Keratinocyte (primary cell): ENCODE data around the gene FREM1. TPM values are rescaled to one million over a fixed set of nuclear protein-coding genes. Genes with fewer than 3 reads are reported as not detected.

Experiments used
- DNase-seq: peaks from one replicate; pipeline ENCODE4 v3.0.0-alpha.2; 2011; ENCODE audit warnings: low read depth, missing footprints, low spot score
- FAIRE-seq: peaks from 2 replicates; lab custom pipeline; 2011; peaks lifted over from hg19 to GRCh38; lab: Jason Lieb, UNC
- H2AFZ ChIP-seq: 2 replicates; pipeline ENCODE4 v1.6.0; 2012; ENCODE audit warnings: low read length, control low read depth, inconsistent platforms; ENCODE audit not compliant: control insufficient read depth
- H3K27ac ChIP-seq: 2 replicates; pipeline ENCODE4 v1.5.1; 2011; ENCODE audit warnings: low read length; ENCODE audit not compliant: control insufficient read depth, insufficient read depth
- H3K27me3 ChIP-seq: 3 replicates; pipeline ENCODE4 v1.6.0; 2011; ENCODE audit warnings: low read length; ENCODE audit not compliant: control insufficient read depth, insufficient read depth; ENCODE audit errors: extremely low read depth
- H3K36me3 ChIP-seq, 2 experiments: 2 replicates in 1 of 2; 3 replicates in 1 of 2; pipeline ENCODE4 v1.5.1; 2011; ENCODE audit warnings: low read length in 2 of 2, mild to moderate bottlenecking in 1 of 2; ENCODE audit not compliant: control insufficient read depth in 2 of 2, insufficient read depth in 2 of 2; ENCODE audit errors: extremely low read depth in 1 of 2
- H3K4me1 ChIP-seq: 3 replicates; pipeline ENCODE4 v1.5.1; 2011; ENCODE audit warnings: low read length; ENCODE audit not compliant: control insufficient read depth, insufficient read depth; ENCODE audit errors: extremely low read depth
- H3K4me2 ChIP-seq: 3 replicates; pipeline ENCODE4 v1.6.0; 2011; ENCODE audit warnings: low read depth, low read length; ENCODE audit not compliant: control insufficient read depth, insufficient read depth; ENCODE audit errors: extremely low read depth
- H3K4me3 ChIP-seq, 3 experiments: fragments of 200-600 bp in 1 of 3; sonication (generic) in 1 of 3; 2 replicates in 2 of 3; 3 replicates in 1 of 3; pipeline ENCODE4 v1.5.1; 2011 to 2016; ENCODE audit warnings: low read length in 3 of 3, mild to moderate bottlenecking in 3 of 3, control low read depth in 2 of 3, inconsistent platforms in 1 of 3, low read depth in 1 of 3, mixed read lengths in 1 of 3, mixed run types in 1 of 3, moderate library complexity in 1 of 3; ENCODE audit not compliant: control insufficient read depth in 2 of 3, insufficient read depth in 2 of 3; ENCODE audit errors: extremely low read depth in 1 of 3
- H3K79me2 ChIP-seq: 2 replicates; pipeline ENCODE4 v1.6.0; 2012; ENCODE audit warnings: low read length; ENCODE audit not compliant: control insufficient read depth, insufficient read depth
- H3K9ac ChIP-seq: 3 replicates; pipeline ENCODE4 v1.6.0; 2011; ENCODE audit warnings: low read length; ENCODE audit not compliant: control insufficient read depth, insufficient read depth; ENCODE audit errors: extremely low read depth
- H3K9me1 ChIP-seq: 3 replicates; pipeline ENCODE4 v1.6.0; 2011; ENCODE audit warnings: low read length; ENCODE audit not compliant: control insufficient read depth, insufficient read depth; ENCODE audit errors: extremely low read depth
- H3K9me3 ChIP-seq: 2 replicates; pipeline ENCODE4 v1.5.1; 2012; ENCODE audit warnings: low read depth, low read length; ENCODE audit not compliant: control insufficient read depth
- H4K20me1 ChIP-seq: 3 replicates; pipeline ENCODE4 v1.6.0; 2011; ENCODE audit warnings: low read length; ENCODE audit not compliant: control insufficient read depth, insufficient read depth; ENCODE audit errors: extremely low read depth
- EZH2 ChIP-seq: IDR thresholded peaks from one replicate; pipeline ENCODE4 v1.6.1; 2012; ENCODE audit warnings: inconsistent platforms, mild to moderate bottlenecking, low read length, moderate library complexity
- dilution Hi-C: fragments of 300-500 bp; cut with MboI; formaldehyde crosslinking; loops from one replicate; pipeline ENCODE4 v1.7.0; 2020; ENCODE audit warnings: low sequenced_read_pairs; ENCODE audit not compliant: extremely low pct_ligation_motif_present
- polyA plus RNA-seq, 5 experiments: library from polyadenylated mRNA; depleted of rRNA in 3 of 5; stranded (reverse) in 3 of 5; stranded (forward) in 1 of 5; unstranded in 1 of 5; fragments of >200 nt; gene quantifications; 1 replicate in 1 of 5; 2 replicates in 3 of 5; 3 replicates in 1 of 5; pipeline versions ENCODE4 v1.2.1 to v1.2.3, GENCODE V29; 2011 to 2012; ENCODE audit warnings: missing spikeins in 2 of 5, low read depth in 1 of 5, low replicate concordance in 1 of 5
- TF ChIP-seq, protein P1 (sequence below), 3 experiments: IDR thresholded peaks in 1 of 3; conservative IDR thresholded peaks in 1 of 3; optimal IDR thresholded peaks in 1 of 3; 2 replicates in 2 of 3; 3 replicates in 1 of 3; pipeline versions ENCODE3 to v1.5.1; 2011; ENCODE audit warnings: low read length in 3 of 3, mild to moderate bottlenecking in 3 of 3, moderate library complexity in 2 of 3, control low read depth in 1 of 3, inconsistent platforms in 1 of 3; ENCODE audit not compliant: insufficient read depth in 2 of 3; ENCODE audit errors: extremely low read depth in 1 of 3

Gene FREM1
- polyA plus RNA-seq, 1 donor (not counting 4 experiments of a cell fraction or from before 2014, with no cell fraction given), result under 0.01 TPM

- Histone ChIP-seq H3K4me2 (no peak overlapping the region), H3K9me3 (no peaks in the 10 kb centered on the region), H3K4me1 (no peaks in the 10 kb centered on the region), H3K36me3 (no peaks in the 10 kb centered on the region), H3K9ac (no peak overlapping the region), H3K79me2 (no peaks in the 10 kb centered on the region), H3K27me3 (no peaks in the 10 kb centered on the region), H4K20me1 (no peaks in the 10 kb centered on the region), H3K9me1 (no peaks in the 10 kb centered on the region), H2AFZ (no peak overlapping the region), H3K27ac (no peak overlapping the region), H3K4me3 (no peak overlapping the region)
- DNase-seq, result no peak
- no peak for FAIRE-seq
- dilution Hi-C loops, result no loop called here
- no peak for TF ChIP-seq EZH2
Observed at GRCh38 chr9:14903040-14903439, 7.2 kb downstream of the FREM1 start.

- H3K4me1 ChIP-seq, result no peaks in the 10 kb centered on the region
- no peak overlapping the region for H3K4me3 ChIP-seq
- no peak for FAIRE-seq
- H3K36me3 ChIP-seq, result no peaks in the 10 kb centered on the region
- TF ChIP-seq, protein P1, sequence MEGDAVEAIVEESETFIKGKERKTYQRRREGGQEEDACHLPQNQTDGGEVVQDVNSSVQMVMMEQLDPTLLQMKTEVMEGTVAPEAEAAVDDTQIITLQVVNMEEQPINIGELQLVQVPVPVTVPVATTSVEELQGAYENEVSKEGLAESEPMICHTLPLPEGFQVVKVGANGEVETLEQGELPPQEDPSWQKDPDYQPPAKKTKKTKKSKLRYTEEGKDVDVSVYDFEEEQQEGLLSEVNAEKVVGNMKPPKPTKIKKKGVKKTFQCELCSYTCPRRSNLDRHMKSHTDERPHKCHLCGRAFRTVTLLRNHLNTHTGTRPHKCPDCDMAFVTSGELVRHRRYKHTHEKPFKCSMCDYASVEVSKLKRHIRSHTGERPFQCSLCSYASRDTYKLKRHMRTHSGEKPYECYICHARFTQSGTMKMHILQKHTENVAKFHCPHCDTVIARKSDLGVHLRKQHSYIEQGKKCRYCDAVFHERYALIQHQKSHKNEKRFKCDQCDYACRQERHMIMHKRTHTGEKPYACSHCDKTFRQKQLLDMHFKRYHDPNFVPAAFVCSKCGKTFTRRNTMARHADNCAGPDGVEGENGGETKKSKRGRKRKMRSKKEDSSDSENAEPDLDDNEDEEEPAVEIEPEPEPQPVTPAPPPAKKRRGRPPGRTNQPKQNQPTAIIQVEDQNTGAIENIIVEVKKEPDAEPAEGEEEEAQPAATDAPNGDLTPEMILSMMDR (optimal IDR thresholded peaks at IDR 0.05 in 1 of 3, IDR thresholded peaks at IDR 0.05 in 1 of 3, conservative IDR thresholded peaks at IDR 0.05 in 1 of 3; ENCODE audit: extremely low read depth in 1 of 3, insufficient read depth in 2 of 3, low read length in 3 of 3), result no peak
- TF ChIP-seq EZH2, result no peak
- no peaks in the 10 kb centered on the region for H4K20me1 ChIP-seq
- H3K27me3 ChIP-seq, result no peaks in the 10 kb centered on the region
- H2AFZ ChIP-seq, result no peak overlapping the region
- H3K9me3 ChIP-seq, result no peaks in the 10 kb centered on the region
- H3K79me2 ChIP-seq, result no peaks in the 10 kb centered on the region
- H3K9ac ChIP-seq, result no peak overlapping the region
- DNase-seq, result no peak
- H3K27ac ChIP-seq, result no peak overlapping the region
- dilution Hi-C loops, result no loop called here
- no peak overlapping the region for H3K4me2 ChIP-seq
- H3K9me1 ChIP-seq, result no peaks in the 10 kb centered on the region
Observed at GRCh38 chr9:14902561-14902960, 7.7 kb downstream of the FREM1 start.

GRCh38 chr9:14899815-14900193 is 10.4 kb downstream of the FREM1 start:
- no peaks in the 10 kb centered on the region for H4K20me1 ChIP-seq
- DNase-seq (no peak), FAIRE-seq (no peak)
- H3K79me2 ChIP-seq, result no peaks in the 10 kb centered on the region
- no peak overlapping the region for H3K9ac ChIP-seq
- peaks cover 3% of the 10 kb centered on the region for H3K4me1 ChIP-seq
- no peak overlapping the region for H2AFZ ChIP-seq
- H3K36me3 ChIP-seq, result no peaks in the 10 kb centered on the region
- TF ChIP-seq, protein P1 (optimal IDR thresholded peaks at IDR 0.05 in 1 of 3, IDR thresholded peaks at IDR 0.05 in 1 of 3, conservative IDR thresholded peaks at IDR 0.05 in 1 of 3; ENCODE audit: extremely low read depth in 1 of 3, insufficient read depth in 2 of 3, low read length in 3 of 3), result no peak
- TF ChIP-seq EZH2, result no peak
- dilution Hi-C loops, result no loop called here
- H3K27me3 ChIP-seq, result no peaks in the 10 kb centered on the region
- H3K4me2 ChIP-seq, result no peak overlapping the region
- H3K4me3 ChIP-seq, result no peak overlapping the region
- no peak overlapping the region for H3K27ac ChIP-seq
- no peaks in the 10 kb centered on the region for H3K9me3 ChIP-seq
- H3K9me1 ChIP-seq, result no peaks in the 10 kb centered on the region
